HEK293 (cell line): Measurements from ENCODE around the gene CAPRIN2.

ENCODE experiments used
- CTCF ChIA-PET: fragments of 350-600 bp; formaldehyde crosslinking; extraction: SDS; loops from one replicate; lab custom pipeline; 2021; ENCODE audit warnings: antibody characterized with exemption; lab: Yijun Ruan, JAX
- POLR2A ChIA-PET: fragments of 300-600 bp; formaldehyde crosslinking; extraction: SDS; loops from one replicate; lab custom pipeline; 2020; ENCODE audit warnings: antibody characterized with exemption, inconsistent platforms; lab: Yijun Ruan, JAX
- H3K27ac ChIP-seq: fragments of 200-500 bp; sonication (Bioruptor generic); 2 replicates; pipeline ENCODE4 v1.5.1; 2014; ENCODE audit warnings: low read depth, low read length, control low read depth, inconsistent platforms; ENCODE audit errors: extremely low read depth
- H3K36me3 ChIP-seq, 2 experiments: fragments of 200-500 bp in 1 of 2; sonication (Bioruptor generic) in 1 of 2; 1 replicate in 1 of 2; 2 replicates in 1 of 2; pipeline ENCODE4 v1.5.1; 2014 to 2017; ENCODE audit warnings: inconsistent platforms in 2 of 2, low read length in 2 of 2; ENCODE audit not compliant: control insufficient read depth in 2 of 2, insufficient read depth in 1 of 2
- H3K4me1 ChIP-seq: fragments of 200-500 bp; sonication (Bioruptor generic); 2 replicates; pipeline ENCODE4 v1.5.1; 2014; ENCODE audit warnings: mild to moderate bottlenecking, low read length, inconsistent platforms; ENCODE audit not compliant: control insufficient read depth, insufficient read depth
- H3K4me3 ChIP-seq: 2 replicates; pipeline ENCODE4 v1.5.1; 2011; ENCODE audit warnings: low read depth, mild to moderate bottlenecking, control low read depth, low read length, moderate library complexity
- H3K9me3 ChIP-seq: fragments of 200-500 bp; sonication (Bioruptor generic); 2 replicates; pipeline ENCODE4 v1.5.1; 2014; ENCODE audit warnings: low read depth, low read length, inconsistent platforms; ENCODE audit not compliant: control insufficient read depth, insufficient read depth
- GFI1B ChIP-seq: fragments of 450-650 bp; formaldehyde crosslinking; IDR thresholded peaks from 2 replicates; pipeline ENCODE4 v1.5.1; 2016; ENCODE audit warnings: missing biosample characterization, missing genetic modification characterization
- OSR2 ChIP-seq: fragments of 450-650 bp; formaldehyde crosslinking; IDR thresholded peaks from 2 replicates; pipeline ENCODE4 v1.5.1; 2016; ENCODE audit warnings: missing biosample characterization, missing genetic modification characterization
- SETDB1 ChIP-seq: IDR thresholded peaks from one replicate; pipeline ENCODE4 v1.6.1; 2017; ENCODE audit warnings: mild to moderate bottlenecking, low read length, moderate library complexity, mixed read lengths; ENCODE audit not compliant: insufficient read length
- TRIM28 ChIP-seq: IDR thresholded peaks from 2 replicates; pipeline ENCODE4 v1.6.1; 2011; ENCODE audit warnings: low read length, control low read depth, borderline replicate concordance
- ZNF121 ChIP-seq: fragments of 450-650 bp; formaldehyde crosslinking; IDR thresholded peaks from 2 replicates; pipeline ENCODE4 v1.5.1; 2016; ENCODE audit warnings: missing biosample characterization, missing genetic modification characterization
- ZNF157 ChIP-seq: fragments of 450-650 bp; formaldehyde crosslinking; IDR thresholded peaks from 2 replicates; pipeline ENCODE4 v1.5.1; 2016; ENCODE audit warnings: missing biosample characterization, missing genetic modification characterization
- ZNF23 ChIP-seq: fragments of 450-650 bp; formaldehyde crosslinking; IDR thresholded peaks from 2 replicates; pipeline ENCODE4 v1.5.1; 2016; ENCODE audit warnings: missing biosample characterization, missing genetic modification characterization, borderline replicate concordance
- ZNF248 ChIP-seq: fragments of 450-650 bp; formaldehyde crosslinking; IDR thresholded peaks from 2 replicates; pipeline ENCODE4 v1.5.1; 2017; ENCODE audit warnings: missing biosample characterization, missing genetic modification characterization
- ZNF266 ChIP-seq: fragments of 450-650 bp; formaldehyde crosslinking; IDR thresholded peaks from 2 replicates; pipeline ENCODE4 v1.5.1; 2016; ENCODE audit warnings: missing biosample characterization, missing genetic modification characterization, low read depth
- ZNF350 ChIP-seq: fragments of 450-650 bp; formaldehyde crosslinking; IDR thresholded peaks from 2 replicates; pipeline ENCODE4 v1.5.0; 2017; ENCODE audit warnings: missing biosample characterization, mild to moderate bottlenecking, missing genetic modification characterization
- ZNF366 ChIP-seq: fragments of 450-650 bp; formaldehyde crosslinking; conservative IDR thresholded peaks from 2 replicates; pipeline ENCODE4 v1.5.1; 2016; ENCODE audit warnings: missing biosample characterization, missing genetic modification characterization
- ZNF558 ChIP-seq: fragments of 450-650 bp; formaldehyde crosslinking; IDR thresholded peaks from 2 replicates; pipeline ENCODE4 v1.5.1; 2016; ENCODE audit warnings: missing biosample characterization, missing genetic modification characterization
- ZNF596 ChIP-seq: fragments of 450-650 bp; IDR thresholded peaks from 2 replicates; pipeline ENCODE4 v1.5.0; 2018; ENCODE audit warnings: missing biosample characterization, mild to moderate bottlenecking, missing genetic modification characterization, moderate library complexity
- ZNF660 ChIP-seq: fragments of 450-650 bp; IDR thresholded peaks from 2 replicates; pipeline ENCODE4 v1.5.1; 2018; ENCODE audit warnings: missing biosample characterization, mild to moderate bottlenecking, missing genetic modification characterization
- TF ChIP-seq, protein P1 (sequence below): fragments of 450-650 bp; formaldehyde crosslinking; IDR thresholded peaks from 2 replicates; pipeline ENCODE4 v1.5.1; 2016; ENCODE audit warnings: missing biosample characterization, missing genetic modification characterization, low read depth
- TF ChIP-seq, protein P2 (sequence below): fragments of 450-650 bp; IDR thresholded peaks from 2 replicates; pipeline ENCODE4 v1.5.1; 2018; ENCODE audit warnings: missing biosample characterization, mild to moderate bottlenecking, missing genetic modification characterization
- TF ChIP-seq, protein P3 (sequence below): fragments of 450-650 bp; formaldehyde crosslinking; IDR thresholded peaks from 2 replicates; pipeline ENCODE4 v1.5.1; 2016; ENCODE audit warnings: missing biosample characterization, missing genetic modification characterization, borderline replicate concordance
- TF ChIP-seq, protein P4 (sequence below): fragments of 450-650 bp; formaldehyde crosslinking; IDR thresholded peaks from 2 replicates; pipeline ENCODE4 v1.5.1; 2016; ENCODE audit warnings: missing biosample characterization, missing genetic modification characterization

Gene CAPRIN2

DNA sequence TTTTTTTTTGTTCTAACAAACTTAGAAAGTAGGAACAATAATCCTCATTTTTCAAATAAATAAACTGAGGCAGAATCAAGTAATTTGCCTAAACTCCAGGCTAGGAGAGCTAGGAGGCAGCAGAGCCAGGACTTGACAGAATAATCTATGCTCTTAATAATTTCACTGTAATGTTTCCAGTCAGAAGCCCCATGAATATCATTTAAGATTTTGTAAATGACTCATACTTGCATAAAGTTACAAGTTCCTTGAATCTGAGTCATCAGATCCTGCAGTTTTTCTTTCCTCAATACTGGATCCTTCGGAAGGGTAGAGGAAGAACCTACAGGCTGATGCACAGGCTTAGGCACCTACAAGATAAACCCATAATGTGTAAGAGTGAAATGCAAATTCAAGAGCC, 29.0 kb downstream of the CAPRIN2 start:
- ChIA-PET POLR2A (interaction anchor here (0.6 kb wide), 1 partner anchor 70 kb away, joined by 3 read pairs; no protein-coding TSS in a partner anchor), CTCF (interaction anchor here (1.0 kb wide), 1 partner anchor 21 kb away, joined by 3 read pairs; no protein-coding TSS in a partner anchor)
- TF ChIP-seq ZNF350 (tag by site-specific recombination) (no peak), ZNF157 (tag by site-specific recombination) (no peak), ZNF366 (tag by site-specific recombination) (peak; percentile 60), ZNF558 (tag by site-specific recombination) (peak; percentile 31; the same call in 1 of the 2 replicates), ZNF248 (no peak), ZNF660 (tag by site-specific recombination) (peak; percentile 49; the same call in 1 of the 2 replicates)
- TF ChIP-seq, protein P1, sequence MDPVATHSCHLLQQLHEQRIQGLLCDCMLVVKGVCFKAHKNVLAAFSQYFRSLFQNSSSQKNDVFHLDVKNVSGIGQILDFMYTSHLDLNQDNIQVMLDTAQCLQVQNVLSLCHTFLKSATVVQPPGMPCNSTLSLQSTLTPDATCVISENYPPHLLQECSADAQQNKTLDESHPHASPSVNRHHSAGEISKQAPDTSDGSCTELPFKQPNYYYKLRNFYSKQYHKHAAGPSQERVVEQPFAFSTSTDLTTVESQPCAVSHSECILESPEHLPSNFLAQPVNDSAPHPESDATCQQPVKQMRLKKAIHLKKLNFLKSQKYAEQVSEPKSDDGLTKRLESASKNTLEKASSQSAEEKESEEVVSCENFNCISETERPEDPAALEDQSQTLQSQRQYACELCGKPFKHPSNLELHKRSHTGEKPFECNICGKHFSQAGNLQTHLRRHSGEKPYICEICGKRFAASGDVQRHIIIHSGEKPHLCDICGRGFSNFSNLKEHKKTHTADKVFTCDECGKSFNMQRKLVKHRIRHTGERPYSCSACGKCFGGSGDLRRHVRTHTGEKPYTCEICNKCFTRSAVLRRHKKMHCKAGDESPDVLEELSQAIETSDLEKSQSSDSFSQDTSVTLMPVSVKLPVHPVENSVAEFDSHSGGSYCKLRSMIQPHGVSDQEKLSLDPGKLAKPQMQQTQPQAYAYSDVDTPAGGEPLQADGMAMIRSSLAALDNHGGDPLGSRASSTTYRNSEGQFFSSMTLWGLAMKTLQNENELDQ (tag by site-specific recombination): no peak
- Histone ChIP-seq H3K36me3 (peaks cover 13 to 65% of the 10 kb centered on the region in 2 experiments), H3K4me3 (no peak overlapping the region), H3K9me3 (no peaks in the 10 kb centered on the region), H3K4me1 (no peaks in the 10 kb centered on the region), H3K27ac (no peak overlapping the region)

DNA sequence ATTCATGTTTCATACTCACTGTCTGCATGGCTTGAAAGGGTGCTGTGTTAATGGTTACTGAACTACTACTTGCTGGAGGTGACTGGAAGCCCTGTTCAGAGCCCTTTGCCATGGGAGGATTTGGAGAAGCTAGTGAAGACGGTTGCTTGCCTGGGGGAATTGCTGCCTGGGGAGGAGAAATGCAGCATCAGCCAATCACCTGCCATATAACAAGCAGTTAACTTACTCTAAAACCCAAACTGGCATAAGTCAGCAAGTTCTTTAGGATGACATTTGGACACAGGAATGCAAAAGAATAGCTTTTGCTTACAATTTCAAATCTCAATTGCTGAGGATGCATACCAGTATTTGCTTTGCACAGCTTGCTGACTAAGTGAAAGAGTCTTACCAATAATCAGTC, 35.7 kb downstream of the CAPRIN2 start:
- Histone ChIP-seq H3K4me1 (no peaks in the 10 kb centered on the region), H3K36me3 (peaks cover 34 to 70% of the 10 kb centered on the region in 2 experiments), H3K9me3 (no peaks in the 10 kb centered on the region), H3K4me3 (no peak overlapping the region), H3K27ac (no peak overlapping the region)
- ChIA-PET CTCF (no interaction called here), POLR2A (no interaction called here)
- no peak for TF ChIP-seq ZNF23
- no peak for TF ChIP-seq ZNF596 (tag by site-specific recombination)
- TF ChIP-seq GFI1B (tag by site-specific recombination): peak; percentile 68; the same call in 1 of the 2 replicates
- no peak for TF ChIP-seq ZNF266

DNA sequence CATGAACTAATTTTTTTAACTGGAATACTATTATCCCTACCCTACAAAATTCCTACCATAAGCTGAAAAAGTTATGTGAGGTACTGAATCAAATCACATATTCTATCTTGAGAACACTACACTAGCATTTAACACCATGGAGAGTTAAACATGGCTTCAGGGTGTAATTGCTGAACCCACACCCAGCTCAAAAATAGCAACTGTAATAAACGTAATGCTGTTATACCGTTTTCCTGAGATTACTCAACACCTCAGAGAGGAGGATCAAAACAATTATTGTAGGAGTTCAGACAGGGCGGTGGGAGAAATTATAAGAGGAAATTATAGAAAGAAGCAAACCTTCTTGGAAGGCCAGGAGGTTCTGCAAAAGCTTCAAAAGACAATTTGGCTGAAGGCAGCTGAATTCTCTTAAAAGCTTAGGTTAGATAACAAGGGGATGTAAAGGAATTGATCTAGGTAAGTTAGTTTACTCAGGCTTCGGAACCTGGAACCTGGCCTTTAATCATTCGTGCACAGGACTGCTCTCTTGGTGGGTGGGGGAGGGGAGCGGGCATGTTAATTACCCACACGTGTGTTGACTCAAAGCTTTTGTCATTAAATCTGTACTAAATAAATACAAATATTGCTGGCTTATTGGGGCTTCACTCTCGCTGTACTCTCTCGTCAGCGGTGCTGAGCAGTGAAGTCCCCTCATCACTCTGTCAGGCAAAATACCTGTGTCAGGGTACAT, 47.0 kb downstream of the CAPRIN2 start:
- POLR2A ChIA-PET: no interaction called here
- CTCF ChIA-PET: interaction anchor here (0.7 kb wide), 1 partner anchor 36 kb away, joined by 3 read pairs; no protein-coding TSS in a partner anchor

DNA sequence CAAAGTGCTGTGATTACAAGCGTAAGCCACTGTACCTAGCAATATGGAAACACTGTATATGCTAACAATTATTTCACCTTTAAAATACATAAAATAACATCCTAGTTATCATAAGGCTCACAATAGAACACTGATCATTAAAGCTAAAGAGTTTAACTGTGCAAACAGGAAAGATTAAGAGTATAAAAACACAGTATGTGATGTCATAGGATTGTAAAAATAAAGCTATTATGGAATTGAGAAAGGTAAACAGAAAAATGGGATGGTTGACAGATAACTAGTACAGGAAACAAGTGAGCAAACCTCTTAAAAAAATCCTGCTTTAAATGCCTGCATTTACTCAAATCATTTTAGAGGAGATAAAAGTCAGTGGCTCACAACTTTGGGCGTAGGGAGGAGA, 48.3 kb downstream of the CAPRIN2 start:
- POLR2A ChIA-PET: no interaction called here
- CTCF ChIA-PET: interaction anchor here (1.2 kb wide), 1 partner anchor 100 kb away, joined by 3 read pairs; no protein-coding TSS in a partner anchor
- TF ChIP-seq OSR2: peak; percentile 84
- TF ChIP-seq, protein P2, sequence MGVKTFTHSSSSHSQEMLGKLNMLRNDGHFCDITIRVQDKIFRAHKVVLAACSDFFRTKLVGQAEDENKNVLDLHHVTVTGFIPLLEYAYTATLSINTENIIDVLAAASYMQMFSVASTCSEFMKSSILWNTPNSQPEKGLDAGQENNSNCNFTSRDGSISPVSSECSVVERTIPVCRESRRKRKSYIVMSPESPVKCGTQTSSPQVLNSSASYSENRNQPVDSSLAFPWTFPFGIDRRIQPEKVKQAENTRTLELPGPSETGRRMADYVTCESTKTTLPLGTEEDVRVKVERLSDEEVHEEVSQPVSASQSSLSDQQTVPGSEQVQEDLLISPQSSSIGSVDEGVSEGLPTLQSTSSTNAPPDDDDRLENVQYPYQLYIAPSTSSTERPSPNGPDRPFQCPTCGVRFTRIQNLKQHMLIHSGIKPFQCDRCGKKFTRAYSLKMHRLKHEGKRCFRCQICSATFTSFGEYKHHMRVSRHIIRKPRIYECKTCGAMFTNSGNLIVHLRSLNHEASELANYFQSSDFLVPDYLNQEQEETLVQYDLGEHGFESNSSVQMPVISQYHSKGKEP: no peak
- TF ChIP-seq, protein P3, sequence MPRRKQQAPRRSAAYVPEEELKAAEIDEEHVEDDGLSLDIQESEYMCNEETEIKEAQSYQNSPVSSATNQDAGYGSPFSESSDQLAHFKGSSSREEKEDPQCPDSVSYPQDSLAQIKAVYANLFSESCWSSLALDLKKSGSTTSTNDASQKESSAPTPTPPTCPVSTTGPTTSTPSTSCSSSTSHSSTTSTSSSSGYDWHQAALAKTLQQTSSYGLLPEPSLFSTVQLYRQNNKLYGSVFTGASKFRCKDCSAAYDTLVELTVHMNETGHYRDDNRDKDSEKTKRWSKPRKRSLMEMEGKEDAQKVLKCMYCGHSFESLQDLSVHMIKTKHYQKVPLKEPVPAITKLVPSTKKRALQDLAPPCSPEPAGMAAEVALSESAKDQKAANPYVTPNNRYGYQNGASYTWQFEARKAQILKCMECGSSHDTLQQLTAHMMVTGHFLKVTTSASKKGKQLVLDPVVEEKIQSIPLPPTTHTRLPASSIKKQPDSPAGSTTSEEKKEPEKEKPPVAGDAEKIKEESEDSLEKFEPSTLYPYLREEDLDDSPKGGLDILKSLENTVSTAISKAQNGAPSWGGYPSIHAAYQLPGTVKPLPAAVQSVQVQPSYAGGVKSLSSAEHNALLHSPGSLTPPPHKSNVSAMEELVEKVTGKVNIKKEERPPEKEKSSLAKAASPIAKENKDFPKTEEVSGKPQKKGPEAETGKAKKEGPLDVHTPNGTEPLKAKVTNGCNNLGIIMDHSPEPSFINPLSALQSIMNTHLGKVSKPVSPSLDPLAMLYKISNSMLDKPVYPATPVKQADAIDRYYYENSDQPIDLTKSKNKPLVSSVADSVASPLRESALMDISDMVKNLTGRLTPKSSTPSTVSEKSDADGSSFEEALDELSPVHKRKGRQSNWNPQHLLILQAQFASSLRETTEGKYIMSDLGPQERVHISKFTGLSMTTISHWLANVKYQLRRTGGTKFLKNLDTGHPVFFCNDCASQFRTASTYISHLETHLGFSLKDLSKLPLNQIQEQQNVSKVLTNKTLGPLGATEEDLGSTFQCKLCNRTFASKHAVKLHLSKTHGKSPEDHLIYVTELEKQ (tag by site-specific recombination): no peak
- TF ChIP-seq, protein P4, sequence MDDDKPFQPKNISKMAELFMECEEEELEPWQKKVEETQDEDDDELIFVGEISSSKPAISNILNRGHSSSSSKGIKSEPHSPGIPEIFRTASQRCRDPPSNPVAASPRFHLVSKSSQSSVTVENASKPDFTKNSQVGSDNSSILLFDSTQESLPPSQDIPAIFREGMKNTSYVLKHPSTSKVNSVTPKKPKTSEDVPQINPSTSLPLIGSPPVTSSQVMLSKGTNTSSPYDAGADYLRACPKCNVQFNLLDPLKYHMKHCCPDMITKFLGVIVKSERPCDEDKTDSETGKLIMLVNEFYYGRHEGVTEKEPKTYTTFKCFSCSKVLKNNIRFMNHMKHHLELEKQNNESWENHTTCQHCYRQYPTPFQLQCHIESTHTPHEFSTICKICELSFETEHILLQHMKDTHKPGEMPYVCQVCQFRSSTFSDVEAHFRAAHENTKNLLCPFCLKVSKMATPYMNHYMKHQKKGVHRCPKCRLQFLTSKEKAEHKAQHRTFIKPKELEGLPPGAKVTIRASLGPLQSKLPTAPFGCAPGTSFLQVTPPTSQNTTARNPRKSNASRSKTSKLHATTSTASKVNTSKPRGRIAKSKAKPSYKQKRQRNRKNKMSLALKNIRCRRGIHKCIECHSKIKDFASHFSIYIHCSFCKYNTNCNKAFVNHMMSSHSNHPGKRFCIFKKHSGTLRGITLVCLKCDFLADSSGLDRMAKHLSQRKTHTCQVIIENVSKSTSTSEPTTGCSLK (tag by site-specific recombination): no peak

More for the DNA sequence above, 47.0 kb downstream of the CAPRIN2 start:
- no peaks in the 10 kb centered on the region for H3K9me3 ChIP-seq
- H3K4me1 ChIP-seq: peaks cover 16% of the 10 kb centered on the region
- H3K27ac ChIP-seq: no peak overlapping the region
- H3K36me3 ChIP-seq: peaks cover 3 to 34% of the 10 kb centered on the region in 2 experiments
- TF ChIP-seq ZNF121 (tag by site-specific recombination): no peak
- 0 out of 2 replicates have a peak, but pooled peaks have one; percentile 17 for TF ChIP-seq TRIM28
- peak; percentile 16 for TF ChIP-seq SETDB1
- no peak overlapping the region for H3K4me3 ChIP-seq

More for the DNA sequence above, 48.3 kb downstream of the CAPRIN2 start:
- Histone ChIP-seq H3K36me3 (peaks cover 0 to 25% of the 10 kb centered on the region in 2 experiments; a peak in 2 of 3 replicates), H3K4me3 (no peak overlapping the region), H3K4me1 (peaks cover 16% of the 10 kb centered on the region), H3K27ac (no peak overlapping the region), H3K9me3 (no peaks in the 10 kb centered on the region)
